GM13977 (cell line): ENCODE measurements around the gene UBAP1L.

Source experiments
- DNase-seq: peaks from one replicate; pipeline ENCODE4 v3.0.0; 2012; ENCODE audit warnings: low spot score
- in situ Hi-C: fragments of 300-500 bp; cut with MboI; formaldehyde crosslinking; loops from one replicate; pipeline ENCODE4 v1.12.0; 2022; ENCODE audit warnings: low sequenced_read_pairs, low pct_unique_long_range_greater_than_20kb, mixed read lengths, inconsistent platforms; ENCODE audit not compliant: unreplicated experiment
- TF ChIP-seq, protein P1 (sequence below): IDR thresholded peaks from 2 replicates; pipeline ENCODE4 v1.5.1; 2012; ENCODE audit warnings: mild to moderate bottlenecking, control low read depth; ENCODE audit not compliant: insufficient read depth; ENCODE audit errors: extremely low read depth, missing control alignments

Gene UBAP1L

GRCh38 chr15:65060641-65061397, 54.2 kb downstream of the UBAP1L start:
- TF ChIP-seq, protein P1, sequence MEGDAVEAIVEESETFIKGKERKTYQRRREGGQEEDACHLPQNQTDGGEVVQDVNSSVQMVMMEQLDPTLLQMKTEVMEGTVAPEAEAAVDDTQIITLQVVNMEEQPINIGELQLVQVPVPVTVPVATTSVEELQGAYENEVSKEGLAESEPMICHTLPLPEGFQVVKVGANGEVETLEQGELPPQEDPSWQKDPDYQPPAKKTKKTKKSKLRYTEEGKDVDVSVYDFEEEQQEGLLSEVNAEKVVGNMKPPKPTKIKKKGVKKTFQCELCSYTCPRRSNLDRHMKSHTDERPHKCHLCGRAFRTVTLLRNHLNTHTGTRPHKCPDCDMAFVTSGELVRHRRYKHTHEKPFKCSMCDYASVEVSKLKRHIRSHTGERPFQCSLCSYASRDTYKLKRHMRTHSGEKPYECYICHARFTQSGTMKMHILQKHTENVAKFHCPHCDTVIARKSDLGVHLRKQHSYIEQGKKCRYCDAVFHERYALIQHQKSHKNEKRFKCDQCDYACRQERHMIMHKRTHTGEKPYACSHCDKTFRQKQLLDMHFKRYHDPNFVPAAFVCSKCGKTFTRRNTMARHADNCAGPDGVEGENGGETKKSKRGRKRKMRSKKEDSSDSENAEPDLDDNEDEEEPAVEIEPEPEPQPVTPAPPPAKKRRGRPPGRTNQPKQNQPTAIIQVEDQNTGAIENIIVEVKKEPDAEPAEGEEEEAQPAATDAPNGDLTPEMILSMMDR: no peak
- in situ Hi-C loops: loop anchor here (25.0 kb wide), 1 partner anchor 226 kb away; the partner anchor contains the start of genes PARP16 and RNU5A-1
- DNase-seq: no peak

GRCh38 chr15:65059931-65060596, 54.9 kb downstream of the UBAP1L start:
- in situ Hi-C loops: loop anchor here (25.0 kb wide), 1 partner anchor 227 kb away; the partner anchor contains the start of genes PARP16 and RNU5A-1
- no peak for DNase-seq

DNA sequence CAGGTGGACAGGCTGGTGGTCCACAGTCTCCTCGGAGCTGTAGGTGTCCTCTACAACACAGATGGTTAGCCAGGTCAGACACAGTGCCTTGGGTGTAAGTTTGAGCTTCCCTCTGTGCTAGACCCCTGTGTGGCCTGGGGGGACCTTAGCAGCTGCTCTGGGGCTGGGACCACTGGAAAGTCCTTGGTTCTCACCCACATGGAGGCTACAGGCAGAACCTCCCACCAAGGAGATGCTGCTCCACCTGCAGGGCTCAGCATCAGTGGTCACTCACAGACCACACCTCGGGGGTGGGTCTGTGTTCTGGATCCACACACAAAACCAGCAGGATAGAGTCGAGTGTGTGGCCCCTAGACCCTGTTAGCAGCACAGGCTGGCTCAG, 55.6 kb downstream of the UBAP1L start:
- TF ChIP-seq, protein P1: no peak
- in situ Hi-C loops: loop anchor here (25.0 kb wide), 1 partner anchor 228 kb away; the partner anchor contains the start of genes PARP16 and RNU5A-1
- DNase-seq: no peak

More at GRCh38 chr15:65059931-65060596, 54.9 kb downstream of the UBAP1L start:
- TF ChIP-seq, protein P1: no peak

DNA sequence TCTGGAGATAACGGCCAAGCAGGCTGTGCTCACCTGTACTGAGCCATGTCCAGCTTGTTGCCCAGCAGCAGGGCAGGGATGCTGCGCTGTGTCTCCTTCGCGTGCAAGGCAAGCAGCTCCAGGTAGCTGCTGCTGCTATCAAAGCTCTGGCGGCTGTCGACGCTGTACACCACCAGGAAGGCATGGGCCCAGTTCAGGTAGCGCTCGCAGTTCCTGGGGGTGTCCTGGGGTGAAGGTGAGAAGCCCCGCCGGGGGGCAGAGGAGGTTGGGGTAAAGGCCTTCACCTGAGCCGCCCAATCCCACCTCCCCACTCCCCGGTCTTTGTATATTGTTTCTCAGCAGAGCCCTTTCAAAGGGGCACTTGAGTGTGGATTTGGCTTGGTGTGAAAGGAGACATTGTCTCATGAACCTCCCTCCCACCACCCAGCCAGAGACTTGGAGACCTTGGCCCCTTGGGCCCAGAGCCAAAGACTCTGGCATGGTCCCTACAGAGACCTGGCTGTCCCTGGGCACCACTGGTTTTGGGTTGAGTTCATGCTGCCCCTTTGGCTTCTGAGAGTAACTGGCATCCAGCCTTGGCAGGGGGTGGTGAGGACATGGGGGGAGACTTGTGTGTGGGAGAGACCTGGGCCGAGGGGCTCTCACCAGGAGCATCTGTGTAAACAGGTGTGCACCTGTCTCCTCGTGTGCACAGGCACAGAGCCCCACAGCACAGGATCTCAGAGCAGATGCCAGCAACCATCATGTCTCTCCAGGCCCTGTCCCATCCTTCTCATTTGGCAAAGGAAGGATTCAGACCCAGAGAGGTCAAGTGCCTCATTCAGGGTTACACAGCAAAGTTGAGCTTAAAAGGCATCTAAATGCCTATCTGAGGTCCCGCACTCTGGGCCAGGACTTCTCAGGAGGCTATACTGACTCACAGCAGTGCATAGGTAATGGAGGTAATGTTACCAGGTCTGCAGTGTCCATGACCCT, 56.3 kb downstream of the UBAP1L start:
- TF ChIP-seq, protein P1: no peak
- no peak for DNase-seq
- in situ Hi-C loops: loop anchor here (25.0 kb wide), 1 partner anchor 229 kb away; the partner anchor contains the start of genes PARP16 and RNU5A-1

- no peak for DNase-seq
- in situ Hi-C loops: loop anchor here (25.0 kb wide), 1 partner anchor 230 kb away; the partner anchor contains the start of genes PARP16 and RNU5A-1
- TF ChIP-seq, protein P1: no peak
These were observed 57.5 kb downstream of the UBAP1L start for GRCh38 chr15:65057549-65057940.
